K562 (cell line): Measurements from ENCODE around the gene SAMD14. TPM values are rescaled to one million over a fixed set of nuclear protein-coding genes. Genes with fewer than 3 reads are reported as not detected.

Experiments used
- ATAC-seq: fragments of 200-7000 bp; cut with Tn5 transposase; 3 replicates; pipeline ENCODE4 v1.9.1; 2020; ENCODE audit warnings: moderate library complexity
- BruUV-seq: library from RNA; stranded (reverse); fragments of 400-500 nt; replicated peaks from 2 replicates; lab custom pipeline; 2021; lab: Mats Ljungman, UMichigan
- CTCF ChIA-PET: fragments of 300-600 bp; formaldehyde crosslinking; extraction: SDS; loops from one replicate; lab custom pipeline; 2021; ENCODE audit warnings: low intra/inter-chr PET ratio; lab: Yijun Ruan, JAX
- POLR2A ChIA-PET: fragments of 300-600, 350-650 bp; sonication (Branson Sonifier 250); formaldehyde crosslinking; extraction: SDS; loops from one replicate; lab custom pipeline; 2021; ENCODE audit warnings: antibody characterized with exemption, inconsistent platforms; lab: Yijun Ruan, JAX
- DNase-seq, 4 experiments: peaks; one replicate each; pipeline versions ENCODE4 v3.0.0 to v3.0.0-alpha.2; 2011 to 2018; ENCODE audit warnings: low spot score in 3 of 4, mixed read lengths in 3 of 4; ENCODE audit errors: extremely low read depth in 1 of 4
- FAIRE-seq: peaks from 2 replicates; lab custom pipeline; 2011; peaks lifted over from hg19 to GRCh38; lab: Jason Lieb, UNC
- H2AFZ ChIP-seq: 2 replicates; pipeline ENCODE4 v1.6.0; 2011; ENCODE audit warnings: low read depth, low read length, control low read depth, inconsistent platforms
- H3K27ac ChIP-seq: fragments of 200-600 bp; 3 replicates; pipeline ENCODE4 v1.8.0; 2011; ENCODE audit warnings: low read depth, mild to moderate bottlenecking, control low read depth, inconsistent platforms, low read length, moderate library complexity, mixed read lengths; ENCODE audit errors: extremely low read depth
- H3K27me3 ChIP-seq, 2 experiments: fragments of 300-600 bp in 1 of 2; 2 replicates in 1 of 2; 3 replicates in 1 of 2; pipeline versions ENCODE4 v1.6.0 to v1.8.0; 2011; ENCODE audit warnings: inconsistent platforms in 2 of 2, low read length in 2 of 2, mild to moderate bottlenecking in 1 of 2, mixed read lengths in 1 of 2, moderate library complexity in 1 of 2; ENCODE audit not compliant: control insufficient read depth in 2 of 2, insufficient read depth in 2 of 2
- H3K36me3 ChIP-seq: fragments of 300-600 bp; 3 replicates; pipeline ENCODE4 v1.8.0; 2011; ENCODE audit warnings: mild to moderate bottlenecking, low read length, inconsistent platforms; ENCODE audit not compliant: control insufficient read depth, insufficient read depth
- H3K4me1 ChIP-seq, 2 experiments: fragments of 200-600 bp in 1 of 2; replicated peaks in 1 of 2; 2 replicates in 1 of 2; 3 replicates in 1 of 2; pipeline versions ENCODE4 v1.5.1 to v1.8.0; 2011; ENCODE audit warnings: inconsistent platforms in 2 of 2, low read length in 2 of 2, mild to moderate bottlenecking in 1 of 2, mixed read lengths in 1 of 2, moderate library complexity in 1 of 2; ENCODE audit not compliant: control insufficient read depth in 2 of 2, insufficient read depth in 2 of 2
- H3K4me2 ChIP-seq: 2 replicates; pipeline ENCODE4 v1.6.1; 2011; ENCODE audit warnings: low read length, control low read depth, inconsistent platforms, mixed read lengths; ENCODE audit not compliant: insufficient read depth
- H3K4me3 ChIP-seq: fragments of 200-600 bp; sonication (generic), shearing (Covaris generic); 2 replicates; pipeline ENCODE4 v1.5.1; 2016; ENCODE audit warnings: control low read depth, inconsistent platforms
- H3K79me2 ChIP-seq: fragments of 200-600 bp; 3 replicates; pipeline ENCODE4 v1.8.0; 2011; ENCODE audit warnings: low read length, inconsistent platforms; ENCODE audit not compliant: control insufficient read depth, insufficient read depth
- H3K9ac ChIP-seq, 2 experiments: 2 replicates each; pipeline versions ENCODE4 v1.6.0 to v1.6.1; 2011; ENCODE audit warnings: low read depth in 2 of 2, low read length in 2 of 2, control low read depth in 1 of 2, inconsistent platforms in 1 of 2, mild to moderate bottlenecking in 1 of 2, mixed read lengths in 1 of 2; ENCODE audit not compliant: insufficient read depth in 1 of 2
- H3K9me1 ChIP-seq: one replicate; pipeline ENCODE4 v1.6.0; 2011; ENCODE audit warnings: inconsistent platforms, mild to moderate bottlenecking, low read length, moderate library complexity; ENCODE audit not compliant: control insufficient read depth, insufficient read depth
- H3K9me3 ChIP-seq: replicated peaks from 2 replicates; pipeline ENCODE4 v1.5.1; 2011; ENCODE audit warnings: low read depth, low read length, inconsistent platforms; ENCODE audit not compliant: control insufficient read depth, insufficient read depth
- H4K20me1 ChIP-seq: replicated peaks from 2 replicates; pipeline ENCODE4 v1.6.1; 2011; ENCODE audit warnings: low read length, inconsistent platforms, mixed read lengths; ENCODE audit not compliant: control insufficient read depth, insufficient read depth
- CBFA2T3 ChIP-seq: fragments of 450-650 bp; IDR thresholded peaks from 2 replicates; pipeline ENCODE4 v1.6.1; 2017
- FUS ChIP-seq: fragments of 200-400 bp; formaldehyde crosslinking; optimal IDR thresholded peaks from 2 replicates; pipeline ENCODE3; 2017; ENCODE audit warnings: low read depth, low read length
- GTF2A2 ChIP-seq: IDR thresholded peaks from 2 replicates; pipeline ENCODE4 v1.6.1; 2016; ENCODE audit warnings: mild to moderate bottlenecking, missing genetic modification characterization, missing compliant biosample characterization
- HDAC1 ChIP-seq, 2 experiments: fragments of 450-650 bp; IDR thresholded peaks; 2 replicates each; pipeline ENCODE4 v1.6.1; 2016 to 2017; ENCODE audit warnings: inconsistent platforms in 1 of 2, mild to moderate bottlenecking in 1 of 2, moderate library complexity in 1 of 2
- HDAC6 ChIP-seq: IDR thresholded peaks from 2 replicates; pipeline ENCODE4 v1.6.1; 2012; ENCODE audit warnings: low read depth, mild to moderate bottlenecking, control low read depth, inconsistent platforms, low read length, moderate library complexity
- MYNN ChIP-seq, 2 experiments: sonication (generic); formaldehyde crosslinking in 1 of 2; IDR thresholded peaks; 2 replicates each; pipeline versions ENCODE4 v1.5.0 to v1.6.1; 2016 to 2020; ENCODE audit warnings: antibody characterized with exemption in 1 of 2, missing genetic modification reagents in 1 of 2
- SMARCE1 ChIP-seq: fragments of 450-650 bp; IDR thresholded peaks from 2 replicates; pipeline ENCODE4 v1.7.1; 2016; ENCODE audit warnings: mild to moderate bottlenecking
- ZEB2 ChIP-seq: fragments of 450-650 bp; IDR thresholded peaks from 2 replicates; pipeline ENCODE4 v1.6.1; 2016
- ZNF224 ChIP-seq: sonication (generic); formaldehyde crosslinking; IDR thresholded peaks from 2 replicates; pipeline ENCODE4 v1.8.0; 2022; ENCODE audit warnings: mild to moderate bottlenecking, missing genetic modification reagents
- WGBS: fragments of 100-300 bp; shearing (Covaris generic); methylation state at CpG from one replicate; pipeline ENCODE4 v1.1.6; 2016; ENCODE audit warnings: low coverage, mixed read lengths; ENCODE audit not compliant: insufficient coverage; ENCODE audit errors: missing lambda C conversion rate; 5-methylcytosine and 5-hydroxymethylcytosine counted together
- in situ Hi-C: fragments of 300-500 bp; cut with MboI; formaldehyde crosslinking; loops from 4 replicates; pipeline ENCODE4 v1.15.0; 2018; ENCODE audit warnings: inconsistent platforms, mixed read lengths
- intact Hi-C: fragments of 100-400 bp; cut with micrococcal nuclease; formaldehyde crosslinking; loops from 2 replicates; pipeline ENCODE4 v1.14.2; 2022
- polyA plus RNA-seq, 8 experiments: library from polyadenylated mRNA; depleted of rRNA in 4 of 8; stranded (reverse) in 5 of 8; unstranded in 3 of 8; fragments of >200 nt; fragmentation: Nextera tagmentation in 2 of 8; fragmentation: Illumina TruSeq in 1 of 8; extraction: Ambion mirVana in 2 of 8; extraction: Trizol in 1 of 8; gene quantifications; 2 replicates each; pipeline versions ENCODE4 v1.2.1 to v1.2.3, GENCODE V29; 2011 to 2014; ENCODE audit warnings: inconsistent platforms in 1 of 8, missing spikeins in 1 of 8
- total RNA-seq, 7 experiments: library from RNA; depleted of rRNA in 6 of 7; stranded (reverse); fragments of >200 nt in 6 of 7; fragmentation: Illumina TruSeq in 2 of 7; extraction: Trizol in 2 of 7; gene quantifications; 2 replicates each; pipeline versions ENCODE4 v1.2.1 to v1.2.3, GENCODE V29; 2011 to 2021; ENCODE audit warnings: low replicate concordance in 1 of 7
- TF ChIP-seq, protein P1 (sequence below): fragments of 450-650 bp; formaldehyde crosslinking; IDR thresholded peaks from 2 replicates; pipeline ENCODE4 v1.4.0; 2022; ENCODE audit warnings: missing genetic modification characterization
- TF ChIP-seq, protein P2 (sequence below): fragments of 450-650 bp; formaldehyde crosslinking; IDR thresholded peaks from 2 replicates; pipeline ENCODE4 v1.4.0; 2020; ENCODE audit warnings: mild to moderate bottlenecking, moderate library complexity
- TF ChIP-seq, protein P3 (sequence below): fragments of 450-650 bp; formaldehyde crosslinking; IDR thresholded peaks from 2 replicates; pipeline ENCODE4 v1.4.0; 2020; ENCODE audit warnings: mild to moderate bottlenecking, moderate library complexity
- TF ChIP-seq, protein P4 (sequence below), 2 experiments: fragments of 150-350 bp in 1 of 2; IDR thresholded peaks; 2 replicates each; pipeline ENCODE4 v1.6.1; 2012 to 2016; ENCODE audit warnings: low read depth in 2 of 2, low read length in 2 of 2, mild to moderate bottlenecking in 1 of 2, moderate library complexity in 1 of 2
- TF ChIP-seq, protein P5 (sequence below), 2 experiments: fragments of 450-650 bp in 1 of 2; sonication (generic) in 1 of 2; formaldehyde crosslinking in 1 of 2; IDR thresholded peaks in 1 of 2; conservative IDR thresholded peaks in 1 of 2; 2 replicates each; pipeline versions ENCODE4 v1.6.1 to v1.8.1; 2016 to 2023; ENCODE audit warnings: mild to moderate bottlenecking in 2 of 2, moderate library complexity in 2 of 2, inconsistent platforms in 1 of 2, missing genetic modification reagents in 1 of 2

Gene SAMD14
- total and polyA plus RNA-seq, 9 of the 15 experiments (the other 6 are each of a cell fraction or from before 2014, with no cell fraction given), result 0.04 to 0.07 TPM; not detected in 7

DNA sequence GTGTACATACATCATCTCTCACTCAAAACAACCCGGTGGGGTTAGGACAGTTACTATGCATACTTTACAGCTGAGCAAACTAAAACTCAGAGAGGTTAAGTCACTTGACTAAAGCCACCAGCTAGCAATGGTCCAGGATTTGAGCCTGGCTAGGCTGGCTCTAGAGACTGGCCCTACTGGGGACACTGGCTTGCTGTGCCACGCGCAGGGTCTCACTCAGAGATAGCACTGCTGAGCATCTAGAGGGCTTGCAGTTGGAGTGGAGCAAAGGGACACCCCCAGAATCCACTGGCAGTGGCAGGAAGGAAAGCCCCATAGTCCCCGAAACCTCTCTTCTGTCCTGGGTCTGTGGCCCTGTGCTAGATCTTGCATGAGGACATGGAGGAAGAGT, 11.1 kb downstream of the SAMD14 start:
- no peak for ATAC-seq
- Histone ChIP-seq H3K79me2 (no peaks in the 10 kb centered on the region), H3K9me3 (no peaks in the 10 kb centered on the region), H3K4me3 (no peak overlapping the region), H3K4me2 (no peak overlapping the region), H3K36me3 (no peaks in the 10 kb centered on the region), H2AFZ (no peak overlapping the region), H3K27ac (no peak overlapping the region), H3K9ac (no peak overlapping the region), H3K9me1 (no peaks in the 10 kb centered on the region), H3K4me1 (peaks cover 0 to 20% of the 10 kb centered on the region in 2 experiments; a peak in 4 of 5 replicates), H3K27me3 (peaks cover 35 to 56% of the 10 kb centered on the region in 2 experiments; a peak in 4 of 5 replicates), H4K20me1 (peaks cover 9% of the 10 kb centered on the region)
- FAIRE-seq, result no peak
- no TSS peak for BruUV-seq
- WGBS, result 20% methylated on average over 4 of the region's 4 CpGs
- DNase-seq, result no peak
- CTCF ChIA-PET, result no interaction called here
- in situ Hi-C loops, result no loop called here
- POLR2A ChIA-PET, result interaction anchor here (0.7 kb wide), 1 partner anchor 31 kb away, joined by 3 read pairs; no protein-coding TSS in a partner anchor
- intact Hi-C loops, result no loop called here
- TF ChIP-seq SMARCE1 (no peak), ZEB2 (no peak), MYNN (IDR thresholded peaks at IDR 0.05) (no peak), MYNN (CRISPR knock-in tag; IDR thresholded peaks at IDR 0.05) (no peak), HDAC1 (IDR thresholded peaks at IDR 0.05) (no peak), ZNF224 (CRISPR knock-in tag) (no peak), GTF2A2 (no peak), HDAC6 (no peak), FUS (no peak), CBFA2T3 (no peak)
- TF ChIP-seq, protein P1, sequence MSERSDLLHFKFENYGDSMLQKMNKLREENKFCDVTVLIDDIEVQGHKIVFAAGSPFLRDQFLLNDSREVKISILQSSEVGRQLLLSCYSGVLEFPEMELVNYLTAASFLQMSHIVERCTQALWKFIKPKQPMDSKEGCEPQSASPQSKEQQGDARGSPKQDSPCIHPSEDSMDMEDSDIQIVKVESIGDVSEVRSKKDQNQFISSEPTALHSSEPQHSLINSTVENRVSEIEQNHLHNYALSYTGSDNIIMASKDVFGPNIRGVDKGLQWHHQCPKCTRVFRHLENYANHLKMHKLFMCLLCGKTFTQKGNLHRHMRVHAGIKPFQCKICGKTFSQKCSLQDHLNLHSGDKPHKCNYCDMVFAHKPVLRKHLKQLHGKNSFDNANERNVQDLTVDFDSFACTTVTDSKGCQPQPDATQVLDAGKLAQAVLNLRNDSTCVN (CRISPR knock-in tag), result no peak
- TF ChIP-seq, protein P2, sequence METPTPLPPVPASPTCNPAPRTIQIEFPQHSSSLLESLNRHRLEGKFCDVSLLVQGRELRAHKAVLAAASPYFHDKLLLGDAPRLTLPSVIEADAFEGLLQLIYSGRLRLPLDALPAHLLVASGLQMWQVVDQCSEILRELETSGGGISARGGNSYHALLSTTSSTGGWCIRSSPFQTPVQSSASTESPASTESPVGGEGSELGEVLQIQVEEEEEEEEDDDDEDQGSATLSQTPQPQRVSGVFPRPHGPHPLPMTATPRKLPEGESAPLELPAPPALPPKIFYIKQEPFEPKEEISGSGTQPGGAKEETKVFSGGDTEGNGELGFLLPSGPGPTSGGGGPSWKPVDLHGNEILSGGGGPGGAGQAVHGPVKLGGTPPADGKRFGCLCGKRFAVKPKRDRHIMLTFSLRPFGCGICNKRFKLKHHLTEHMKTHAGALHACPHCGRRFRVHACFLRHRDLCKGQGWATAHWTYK (CRISPR knock-in tag), result no peak
- TF ChIP-seq, protein P3, sequence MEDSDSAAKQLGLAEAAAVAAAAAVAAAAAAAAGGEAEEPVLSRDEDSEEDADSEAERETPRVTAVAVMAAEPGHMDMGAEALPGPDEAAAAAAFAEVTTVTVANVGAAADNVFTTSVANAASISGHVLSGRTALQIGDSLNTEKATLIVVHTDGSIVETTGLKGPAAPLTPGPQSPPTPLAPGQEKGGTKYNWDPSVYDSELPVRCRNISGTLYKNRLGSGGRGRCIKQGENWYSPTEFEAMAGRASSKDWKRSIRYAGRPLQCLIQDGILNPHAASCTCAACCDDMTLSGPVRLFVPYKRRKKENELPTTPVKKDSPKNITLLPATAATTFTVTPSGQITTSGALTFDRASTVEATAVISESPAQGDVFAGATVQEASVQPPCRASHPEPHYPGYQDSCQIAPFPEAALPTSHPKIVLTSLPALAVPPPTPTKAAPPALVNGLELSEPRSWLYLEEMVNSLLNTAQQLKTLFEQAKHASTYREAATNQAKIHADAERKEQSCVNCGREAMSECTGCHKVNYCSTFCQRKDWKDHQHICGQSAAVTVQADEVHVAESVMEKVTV (CRISPR knock-in tag), result no peak
- TF ChIP-seq, protein P4, sequence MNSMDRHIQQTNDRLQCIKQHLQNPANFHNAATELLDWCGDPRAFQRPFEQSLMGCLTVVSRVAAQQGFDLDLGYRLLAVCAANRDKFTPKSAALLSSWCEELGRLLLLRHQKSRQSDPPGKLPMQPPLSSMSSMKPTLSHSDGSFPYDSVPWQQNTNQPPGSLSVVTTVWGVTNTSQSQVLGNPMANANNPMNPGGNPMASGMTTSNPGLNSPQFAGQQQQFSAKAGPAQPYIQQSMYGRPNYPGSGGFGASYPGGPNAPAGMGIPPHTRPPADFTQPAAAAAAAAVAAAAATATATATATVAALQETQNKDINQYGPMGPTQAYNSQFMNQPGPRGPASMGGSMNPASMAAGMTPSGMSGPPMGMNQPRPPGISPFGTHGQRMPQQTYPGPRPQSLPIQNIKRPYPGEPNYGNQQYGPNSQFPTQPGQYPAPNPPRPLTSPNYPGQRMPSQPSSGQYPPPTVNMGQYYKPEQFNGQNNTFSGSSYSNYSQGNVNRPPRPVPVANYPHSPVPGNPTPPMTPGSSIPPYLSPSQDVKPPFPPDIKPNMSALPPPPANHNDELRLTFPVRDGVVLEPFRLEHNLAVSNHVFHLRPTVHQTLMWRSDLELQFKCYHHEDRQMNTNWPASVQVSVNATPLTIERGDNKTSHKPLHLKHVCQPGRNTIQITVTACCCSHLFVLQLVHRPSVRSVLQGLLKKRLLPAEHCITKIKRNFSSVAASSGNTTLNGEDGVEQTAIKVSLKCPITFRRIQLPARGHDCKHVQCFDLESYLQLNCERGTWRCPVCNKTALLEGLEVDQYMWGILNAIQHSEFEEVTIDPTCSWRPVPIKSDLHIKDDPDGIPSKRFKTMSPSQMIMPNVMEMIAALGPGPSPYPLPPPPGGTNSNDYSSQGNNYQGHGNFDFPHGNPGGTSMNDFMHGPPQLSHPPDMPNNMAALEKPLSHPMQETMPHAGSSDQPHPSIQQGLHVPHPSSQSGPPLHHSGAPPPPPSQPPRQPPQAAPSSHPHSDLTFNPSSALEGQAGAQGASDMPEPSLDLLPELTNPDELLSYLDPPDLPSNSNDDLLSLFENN (IDR thresholded peaks at IDR 0.05; ENCODE audit: low read depth in 2 of 2, low read length in 2 of 2), result no peak
- TF ChIP-seq, protein P5, sequence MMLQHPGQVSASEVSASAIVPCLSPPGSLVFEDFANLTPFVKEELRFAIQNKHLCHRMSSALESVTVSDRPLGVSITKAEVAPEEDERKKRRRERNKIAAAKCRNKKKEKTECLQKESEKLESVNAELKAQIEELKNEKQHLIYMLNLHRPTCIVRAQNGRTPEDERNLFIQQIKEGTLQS (IDR thresholded peaks at IDR 0.05), result no peak
- TF ChIP-seq, protein P5 (CRISPR knock-in tag; conservative IDR thresholded peaks at IDR 0.05), result no peak
